ENCODE data around the gene ING5.

The ING5 gene

GRCh38 chr2:241670333-241671110, 31.3 kb upstream of the ING5 start:
- Histone ChIP-seq H3K27me3 (ENCODE audit: control insufficient read depth, low read length) (no peaks in the 10 kb centered on the region), H3K79me2 (ENCODE audit: control insufficient read depth, low read length) (no peaks in the 10 kb centered on the region), H3K9me3 (ENCODE audit: control insufficient read depth, insufficient read depth, low read length) (no peaks in the 10 kb centered on the region), H3K9me2 (replicated peaks; ENCODE audit: control insufficient read depth, low read length) (no peaks in the 10 kb centered on the region), H3F3A (ENCODE audit: control insufficient read depth, insufficient read depth) (no peaks in the 10 kb centered on the region), H3K4me1 (ENCODE audit: control insufficient read depth, low read length) (no peaks in the 10 kb centered on the region), H3K36me3 (ENCODE audit: control insufficient read depth, low read length) (peaks cover 50% of the 10 kb centered on the region), H4K20me1 (ENCODE audit: control insufficient read depth, insufficient read depth, low read depth, low read length) (no peaks in the 10 kb centered on the region; the same call in 1 of the 2 replicates), H3K4me3 (ENCODE audit: low read length) (no peak overlapping the region), H3K4me2 (ENCODE audit: low read length) (no peak overlapping the region), H3K27ac (ENCODE audit: low read depth, low read length) (no peak overlapping the region)
- TF ChIP-seq EZH2phosphoT487 (IDR thresholded peaks at IDR 0.05; ENCODE audit: borderline replicate concordance, low read length) (no peak), CTCF (IDR thresholded peaks at IDR 0.05; ENCODE audit: low read depth, low read length, poor library complexity, severe bottlenecking) (no peak)

GRCh38 chr2:241671457-241672240, 30.2 kb upstream of the ING5 start:
- Histone ChIP-seq H4K20me1 (ENCODE audit: control insufficient read depth, insufficient read depth, low read depth, low read length) (no peaks in the 10 kb centered on the region), H3K9me3 (ENCODE audit: control insufficient read depth, insufficient read depth, low read length) (no peaks in the 10 kb centered on the region), H3K79me2 (ENCODE audit: control insufficient read depth, low read length) (no peaks in the 10 kb centered on the region), H3K27ac (ENCODE audit: low read depth, low read length) (no peak overlapping the region), H3K27me3 (ENCODE audit: control insufficient read depth, low read length) (no peaks in the 10 kb centered on the region), H3K36me3 (ENCODE audit: control insufficient read depth, low read length) (peaks cover 58% of the 10 kb centered on the region), H3K4me3 (ENCODE audit: low read length) (no peak overlapping the region), H3K9me2 (replicated peaks; ENCODE audit: control insufficient read depth, low read length) (no peaks in the 10 kb centered on the region), H3F3A (ENCODE audit: control insufficient read depth, insufficient read depth) (no peaks in the 10 kb centered on the region), H3K4me2 (ENCODE audit: low read length) (no peak overlapping the region), H3K4me1 (ENCODE audit: control insufficient read depth, low read length) (no peaks in the 10 kb centered on the region)
- no peak for TF ChIP-seq CTCF (IDR thresholded peaks at IDR 0.05; ENCODE audit: low read depth, low read length, poor library complexity, severe bottlenecking)

- no peak overlapping the region for H3K4me3 ChIP-seq (ENCODE audit: low read length)
- no peaks in the 10 kb centered on the region for H3K27me3 ChIP-seq (ENCODE audit: control insufficient read depth, low read length)
- H3K4me2 ChIP-seq (ENCODE audit: low read length), result no peak overlapping the region
- peaks cover 63% of the 10 kb centered on the region for H3K36me3 ChIP-seq (ENCODE audit: control insufficient read depth, low read length)
- no peaks in the 10 kb centered on the region for H3K9me2 ChIP-seq (replicated peaks; ENCODE audit: control insufficient read depth, low read length)
- H3K9me3 ChIP-seq (ENCODE audit: control insufficient read depth, insufficient read depth, low read length), result no peaks in the 10 kb centered on the region
- TF ChIP-seq EZH2phosphoT487 (IDR thresholded peaks at IDR 0.05; ENCODE audit: borderline replicate concordance, low read length) (no peak), CTCF (IDR thresholded peaks at IDR 0.05; ENCODE audit: low read depth, low read length, poor library complexity, severe bottlenecking) (no peak)
- no peaks in the 10 kb centered on the region for H3F3A ChIP-seq (ENCODE audit: control insufficient read depth, insufficient read depth)
- no peaks in the 10 kb centered on the region for H3K4me1 ChIP-seq (ENCODE audit: control insufficient read depth, low read length)
- H3K27ac ChIP-seq (ENCODE audit: low read depth, low read length), result no peak overlapping the region
- no peaks in the 10 kb centered on the region for H4K20me1 ChIP-seq (ENCODE audit: control insufficient read depth, insufficient read depth, low read depth, low read length)
- H3K79me2 ChIP-seq (ENCODE audit: control insufficient read depth, low read length), result no peaks in the 10 kb centered on the region
These were observed 29.3 kb upstream of the ING5 start for GRCh38 chr2:241672243-241673188.
